Activated T-cell treated with anti-CD3 and anti-CD28 coated beads, Interleukin-2, amount 50 U/mL, for 1 hour (primary cell): ENCODE results near the gene CATSPERE.
A peak's percentile ranks its signal among the peaks of the same experiment; 100 is the strongest.
"Not testable (repeated sequence)": the region's sequence is repeated elsewhere in the genome, so short reads cannot be mapped to it uniquely, and the experiment has no call there.

ENCODE experiments used
- DNase-seq: peaks from one replicate; pipeline ENCODE4 v3.0.0-alpha.2; 2020

CATSPERE gene

GRCh38 chr1:244449936-244450508 lies 11.1 kb upstream of the CATSPERE start:
- DNase-seq: no peak

GRCh38 chr1:244450597-244451538 lies 10.2 kb upstream of the CATSPERE start:
- DNase-seq: peak; percentile 70

GRCh38 chr1:244451539-244451950 lies 9.5 kb upstream of the CATSPERE start, which contains the start of gene ADSS2:
TSS of gene ADSS2 (minus strand) at chr1:244451909. CDS start at chr1:244451817, 92 bp downstream.
- DNase-seq: no peak

GRCh38 chr1:244451951-244452795 lies 8.9 kb upstream of the CATSPERE start:
- peak; percentile 98 for DNase-seq

- no peak for DNase-seq
Measured at GRCh38 chr1:244454412-244454811, 6.7 kb upstream of the CATSPERE start.

- no peak for DNase-seq
Measured at GRCh38 chr1:244456586-244456985, 4.5 kb upstream of the CATSPERE start.

- DNase-seq: no peak
Measured at GRCh38 chr1:244458781-244459180, 2.3 kb upstream of the CATSPERE start.

GRCh38 chr1:244460197-244460596 lies 876 bp upstream of the CATSPERE start:
- no peak for DNase-seq

GRCh38 chr1:244466724-244467123 lies 5.7 kb downstream of the CATSPERE start:
- no peak for DNase-seq

GRCh38 chr1:244473059-244473605 lies 12.1 kb downstream of the CATSPERE start:
- DNase-seq: no peak

- not testable (repeated sequence) for DNase-seq
Measured at GRCh38 chr1:244484971-244485370, 23.9 kb downstream of the CATSPERE start.

GRCh38 chr1:244494653-244495052 lies 33.6 kb downstream of the CATSPERE start:
- no peak for DNase-seq

- no peak for DNase-seq
Measured at GRCh38 chr1:244496186-244496585, 35.1 kb downstream of the CATSPERE start.

- DNase-seq: no peak
Measured at GRCh38 chr1:244497805-244498204, 36.7 kb downstream of the CATSPERE start.

GRCh38 chr1:244499484-244499883 lies 38.4 kb downstream of the CATSPERE start:
- DNase-seq: not testable (repeated sequence)

GRCh38 chr1:244500515-244500914 lies 39.4 kb downstream of the CATSPERE start:
- not testable (repeated sequence) for DNase-seq

- DNase-seq: no peak
Measured at GRCh38 chr1:244502630-244503029, 41.6 kb downstream of the CATSPERE start.

- DNase-seq: no peak
Measured at GRCh38 chr1:244513493-244513892, 52.4 kb downstream of the CATSPERE start.

- DNase-seq: no peak
Measured at GRCh38 chr1:244515680-244516079, 54.6 kb downstream of the CATSPERE start.

GRCh38 chr1:244536316-244536715 lies 75.2 kb downstream of the CATSPERE start:
- no peak for DNase-seq

GRCh38 chr1:244545511-244545910 lies 84.4 kb downstream of the CATSPERE start:
- DNase-seq: no peak

GRCh38 chr1:244548558-244549115 lies 87.6 kb downstream of the CATSPERE start:
- no peak for DNase-seq
